Neural progenitor cell (in vitro differentiated cells): Measurements from ENCODE around the gene TOR4A. TPM values are rescaled to one million over a fixed set of nuclear protein-coding genes. Genes with fewer than 3 reads are reported as not detected.
A peak's percentile ranks its signal among the peaks of the same experiment; 100 is the strongest.

ENCODE experiments used
- DNase-seq: peaks from one replicate; pipeline ENCODE4 v3.0.0-alpha.2; 2016; ENCODE audit warnings: low spot score
- H2AFZ ChIP-seq: fragments of 200-600 bp; sonication (generic); replicated peaks from 2 replicates; pipeline ENCODE4 v1.6.1; 2016; ENCODE audit warnings: antibody characterized with exemption
- H3F3A ChIP-seq: fragments of 200-600 bp; sonication (generic); 2 replicates; pipeline ENCODE4 v1.6.1; 2016; ENCODE audit warnings: antibody characterized with exemption, low read depth
- H3K27ac ChIP-seq: fragments of 200-600 bp; sonication (generic); 2 replicates; pipeline ENCODE4 v1.5.1; 2016; ENCODE audit warnings: mild to moderate bottlenecking
- H3K27me3 ChIP-seq: fragments of 200-600 bp; sonication (generic); 2 replicates; pipeline ENCODE4 v1.6.1; 2016; ENCODE audit warnings: mild to moderate bottlenecking, moderate library complexity
- H3K36me3 ChIP-seq: fragments of 200-600 bp; sonication (generic); 2 replicates; pipeline ENCODE4 v1.5.1; 2016
- H3K4me1 ChIP-seq: fragments of 200-600 bp; sonication (generic); 2 replicates; pipeline ENCODE4 v1.6.1; 2016; ENCODE audit warnings: mixed run types
- H3K4me2 ChIP-seq: fragments of 200-600 bp; sonication (generic); 2 replicates; pipeline ENCODE4 v1.6.1; 2016
- H3K4me3 ChIP-seq: fragments of 200-600 bp; sonication (generic); 2 replicates; pipeline ENCODE4 v1.5.1; 2016
- H3K79me2 ChIP-seq: fragments of 200-600 bp; sonication (generic); 2 replicates; pipeline ENCODE4 v1.6.1; 2016; ENCODE audit warnings: low read depth
- H3K9ac ChIP-seq: fragments of 200-600 bp; sonication (generic); 2 replicates; pipeline ENCODE4 v1.6.1; 2016
- H3K9me3 ChIP-seq: fragments of 200-600 bp; sonication (generic); 2 replicates; pipeline ENCODE4 v1.5.1; 2016; ENCODE audit warnings: low read depth
- H4K20me1 ChIP-seq: fragments of 200-600 bp; sonication (generic); 2 replicates; pipeline ENCODE4 v1.6.1; 2016; ENCODE audit warnings: low read depth
- H3K27ac Mint-ChIP-seq: 3 replicates; pipeline ENCODE4 v1.8.0; 2021; ENCODE audit warnings: mixed read lengths
- H3K27me3 Mint-ChIP-seq: 2 replicates; pipeline ENCODE4 v1.8.0; 2022; ENCODE audit warnings: low read depth, mild to moderate bottlenecking, inconsistent platforms, moderate library complexity, mixed read lengths; ENCODE audit not compliant: insufficient read depth
- H3K36me3 Mint-ChIP-seq: 3 replicates; pipeline ENCODE4 v1.8.0; 2021; ENCODE audit warnings: mixed read lengths
- H3K4me1 Mint-ChIP-seq: 3 replicates; pipeline ENCODE4 v1.8.0; 2021; ENCODE audit warnings: mixed read lengths
- H3K4me3 Mint-ChIP-seq: 3 replicates; pipeline ENCODE4 v1.8.0; 2021; ENCODE audit warnings: mild to moderate bottlenecking, moderate library complexity, mixed read lengths
- H3K9me3 Mint-ChIP-seq: 3 replicates; pipeline ENCODE4 v1.8.0; 2020; ENCODE audit warnings: mixed read lengths
- EZH2 ChIP-seq: fragments of 200-600 bp; sonication (generic); IDR thresholded peaks from 2 replicates; pipeline ENCODE4 v1.6.1; 2017; ENCODE audit warnings: antibody characterized with exemption, mild to moderate bottlenecking, moderate library complexity
- EZH2phosphoT487 ChIP-seq: fragments of 200-600 bp; sonication (generic); IDR thresholded peaks from 2 replicates; pipeline ENCODE4 v1.6.1; 2017; ENCODE audit warnings: antibody characterized with exemption
- total RNA-seq: library from RNA; depleted of rRNA; stranded (reverse); fragments of >200 nt; gene quantifications from 2 replicates; pipeline ENCODE4 v1.2.3, GENCODE V29; 2015; ENCODE audit warnings: low replicate concordance
- TF ChIP-seq, protein P1 (sequence below): fragments of 200-600 bp; sonication (generic); IDR thresholded peaks from 2 replicates; pipeline ENCODE4 v1.5.1; 2017; ENCODE audit warnings: antibody characterized with exemption, mild to moderate bottlenecking

TOR4A gene
- total RNA-seq, 1 donor from 2014 or later, result 0.39 TPM

DNA sequence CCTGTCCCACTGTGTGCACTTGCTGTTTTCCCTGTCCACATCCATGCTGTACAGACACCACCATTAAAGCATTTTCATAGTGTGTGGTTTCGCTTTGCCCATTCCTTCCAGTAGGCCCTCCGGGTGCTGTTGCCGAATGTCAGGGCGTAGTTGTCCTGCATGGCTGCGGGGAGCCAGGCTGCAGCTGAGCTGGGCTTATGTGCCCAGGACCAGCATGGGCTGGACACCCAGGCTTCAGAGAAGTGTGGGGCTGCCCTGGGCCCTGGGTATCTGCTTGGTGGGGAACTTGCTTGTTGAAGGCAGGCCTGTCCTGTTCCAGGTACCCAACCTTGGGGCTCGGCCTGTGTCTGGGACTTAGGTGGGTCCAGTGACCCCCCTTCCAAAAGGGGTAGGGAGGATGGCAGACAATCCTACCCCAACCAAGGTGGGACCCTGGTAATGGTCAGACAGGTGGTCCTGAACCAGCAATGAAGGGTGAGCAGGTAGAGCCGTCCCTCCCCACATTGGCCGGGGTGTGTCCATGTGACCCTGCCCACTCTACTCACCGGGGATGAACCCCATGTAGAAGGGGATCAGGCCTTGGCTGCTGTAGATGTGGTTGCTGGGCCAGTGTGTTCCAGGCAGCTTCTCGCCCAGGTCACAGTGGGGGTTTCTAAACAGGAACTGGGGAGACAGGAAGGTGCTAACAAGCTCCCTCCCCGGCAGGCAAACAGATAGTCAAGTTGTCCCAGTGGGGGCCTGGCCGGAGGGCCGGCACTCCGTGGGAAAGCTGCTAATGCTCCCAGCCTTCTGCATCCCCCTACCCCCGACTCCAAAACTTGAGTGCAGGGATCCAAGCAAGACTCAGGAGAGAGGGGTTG is 33.7 kb upstream of the TOR4A start:
- Histone ChIP-seq H3K27me3 (no peaks in the 10 kb centered on the region), H4K20me1 (peaks cover 38% of the 10 kb centered on the region), H3K4me1 (peaks cover 7% of the 10 kb centered on the region), H3K27ac (no peak overlapping the region), H3K9ac (no peak overlapping the region), H3K4me2 (no peak overlapping the region), H3K79me2 (peaks cover 33% of the 10 kb centered on the region), H3K4me3 (no peak overlapping the region), H2AFZ (no peak overlapping the region), H3F3A (peaks cover 43% of the 10 kb centered on the region), H3K9me3 (no peaks in the 10 kb centered on the region), H3K36me3 (no peaks in the 10 kb centered on the region)
- Mint-ChIP-seq H3K27ac (no peak overlapping the region), H3K4me1 (peaks cover 42% of the 10 kb centered on the region), H3K9me3 (no peaks in the 10 kb centered on the region), H3K4me3 (peak overlapping the region; percentile 92), H3K27me3 (no peaks in the 10 kb centered on the region), H3K36me3 (peaks cover 14% of the 10 kb centered on the region)
- DNase-seq, result no peak
- TF ChIP-seq, protein P1, sequence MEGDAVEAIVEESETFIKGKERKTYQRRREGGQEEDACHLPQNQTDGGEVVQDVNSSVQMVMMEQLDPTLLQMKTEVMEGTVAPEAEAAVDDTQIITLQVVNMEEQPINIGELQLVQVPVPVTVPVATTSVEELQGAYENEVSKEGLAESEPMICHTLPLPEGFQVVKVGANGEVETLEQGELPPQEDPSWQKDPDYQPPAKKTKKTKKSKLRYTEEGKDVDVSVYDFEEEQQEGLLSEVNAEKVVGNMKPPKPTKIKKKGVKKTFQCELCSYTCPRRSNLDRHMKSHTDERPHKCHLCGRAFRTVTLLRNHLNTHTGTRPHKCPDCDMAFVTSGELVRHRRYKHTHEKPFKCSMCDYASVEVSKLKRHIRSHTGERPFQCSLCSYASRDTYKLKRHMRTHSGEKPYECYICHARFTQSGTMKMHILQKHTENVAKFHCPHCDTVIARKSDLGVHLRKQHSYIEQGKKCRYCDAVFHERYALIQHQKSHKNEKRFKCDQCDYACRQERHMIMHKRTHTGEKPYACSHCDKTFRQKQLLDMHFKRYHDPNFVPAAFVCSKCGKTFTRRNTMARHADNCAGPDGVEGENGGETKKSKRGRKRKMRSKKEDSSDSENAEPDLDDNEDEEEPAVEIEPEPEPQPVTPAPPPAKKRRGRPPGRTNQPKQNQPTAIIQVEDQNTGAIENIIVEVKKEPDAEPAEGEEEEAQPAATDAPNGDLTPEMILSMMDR, result no peak

DNA sequence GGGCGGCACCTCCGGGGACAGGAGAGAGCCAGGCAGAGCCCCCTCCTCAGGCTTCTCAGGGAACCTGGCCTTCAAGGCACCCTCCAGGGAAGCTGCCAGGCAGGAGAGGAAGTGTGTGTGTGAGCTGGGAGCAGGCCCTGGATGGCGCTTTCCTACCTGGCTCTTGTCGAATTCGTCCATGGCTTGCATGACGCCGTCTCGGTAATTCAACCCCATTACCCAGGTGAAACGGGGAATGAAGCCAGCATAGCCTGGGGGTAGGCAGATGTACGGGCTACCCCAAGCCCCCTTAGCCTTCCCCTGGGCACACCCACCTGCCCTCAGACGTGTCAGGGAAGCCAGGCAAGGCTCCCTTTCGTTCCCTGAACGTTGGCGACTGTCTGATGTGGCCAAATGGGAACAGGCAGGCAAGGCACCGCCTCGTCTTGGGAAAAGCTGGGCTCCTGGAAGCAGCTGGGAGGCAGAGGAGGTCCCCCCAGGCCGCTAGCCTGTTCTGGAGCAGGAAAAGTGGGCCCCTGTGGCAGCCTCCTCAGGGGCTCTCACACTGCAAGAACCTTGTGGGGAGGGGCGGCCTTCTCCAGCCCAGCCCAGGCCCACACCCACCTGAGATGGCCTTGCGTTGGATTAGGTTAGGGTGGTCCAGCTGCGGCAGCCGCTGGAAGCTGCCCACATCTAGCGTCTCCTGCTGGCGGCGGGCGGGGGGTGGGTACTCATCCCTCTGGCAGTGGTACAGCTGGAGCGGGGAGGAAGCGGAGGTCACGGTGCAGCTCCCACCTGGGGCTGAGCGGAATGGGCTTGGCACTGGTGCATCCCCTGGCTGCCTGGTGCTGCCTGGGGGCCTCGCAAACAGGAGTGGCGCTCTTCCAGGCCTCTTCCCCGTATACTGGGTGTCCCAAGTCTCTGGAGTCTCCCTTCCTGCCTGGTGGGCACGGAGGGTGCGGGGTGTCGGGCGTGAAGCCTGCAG is 32.8 kb upstream of the TOR4A start:
- DNase-seq, result peak; percentile 31
- H3K27ac ChIP-seq, result no peak overlapping the region
- peaks cover 41% of the 10 kb centered on the region for H3F3A ChIP-seq
- H2AFZ ChIP-seq, result no peak overlapping the region
- Mint-ChIP-seq H3K4me3 (peak overlapping the region; percentile 38), H3K36me3 (peaks cover 14% of the 10 kb centered on the region), H3K27me3 (no peaks in the 10 kb centered on the region), H3K27ac (no peak overlapping the region), H3K4me1 (peaks cover 37% of the 10 kb centered on the region), H3K9me3 (no peaks in the 10 kb centered on the region)
- no peak overlapping the region for H3K4me3 ChIP-seq
- no peak overlapping the region for H3K4me2 ChIP-seq
- TF ChIP-seq, protein P1, result peak; percentile 6
- TF ChIP-seq EZH2, result no peak
- no peaks in the 10 kb centered on the region for H3K9me3 ChIP-seq
- H3K4me1 ChIP-seq, result peaks cover 7% of the 10 kb centered on the region
- peaks cover 31% of the 10 kb centered on the region for H4K20me1 ChIP-seq
- no peak overlapping the region for H3K9ac ChIP-seq
- peaks cover 24% of the 10 kb centered on the region for H3K79me2 ChIP-seq
- H3K27me3 ChIP-seq, result no peaks in the 10 kb centered on the region
- no peaks in the 10 kb centered on the region for H3K36me3 ChIP-seq

DNA sequence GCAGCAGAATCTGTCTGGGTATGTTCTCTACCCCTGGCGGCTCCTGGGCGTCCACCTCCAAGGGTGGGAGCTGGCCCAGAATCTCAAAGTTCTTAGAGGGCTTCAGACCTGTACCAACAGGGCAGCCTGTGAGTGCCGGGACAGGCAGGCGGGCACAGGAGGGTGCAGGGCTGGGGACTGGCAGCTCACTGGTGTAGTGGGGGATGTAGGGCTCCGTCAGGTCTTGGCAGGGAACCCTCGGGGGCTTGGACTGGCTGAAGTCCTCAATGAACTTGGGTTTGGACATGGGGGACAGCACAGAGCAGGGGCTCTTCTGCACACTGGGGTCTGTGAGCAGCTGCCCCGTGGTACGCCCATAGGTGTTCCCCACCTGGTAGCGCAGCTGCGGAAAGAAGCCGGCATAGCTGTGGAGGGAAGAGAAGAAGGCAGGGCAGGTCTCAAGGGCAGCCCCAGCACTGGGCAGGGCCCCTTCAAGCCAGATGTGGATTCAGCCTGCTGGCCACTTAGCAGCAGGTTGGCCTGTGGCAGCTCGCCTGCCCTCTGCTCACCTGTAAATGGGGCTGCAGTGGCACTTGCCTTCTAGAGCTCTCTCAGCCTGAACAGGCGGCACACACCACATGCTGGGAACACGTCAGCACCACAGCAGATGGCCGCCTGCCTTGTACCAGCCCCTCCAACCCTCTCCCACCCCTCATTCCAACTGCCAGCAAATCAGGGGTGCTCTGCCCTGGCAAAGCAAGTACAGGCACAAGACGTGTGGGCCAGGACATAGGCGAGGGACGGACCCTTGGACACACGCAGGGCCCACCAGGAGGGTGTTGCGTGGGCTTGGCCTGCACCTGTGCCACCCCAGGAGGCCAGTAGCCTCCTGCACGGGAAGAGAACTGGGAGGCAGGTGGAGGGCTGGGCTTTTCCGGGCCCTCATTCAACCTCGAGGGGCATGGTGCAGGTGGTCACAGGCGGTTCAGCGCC is 31.8 kb upstream of the TOR4A start:
- H4K20me1 ChIP-seq, result peaks cover 31% of the 10 kb centered on the region
- no peak for DNase-seq

More for the DNA sequence above, 31.8 kb upstream of the TOR4A start:
- Mint-ChIP-seq H3K27ac (no peak overlapping the region), H3K4me1 (peaks cover 40% of the 10 kb centered on the region), H3K27me3 (no peaks in the 10 kb centered on the region), H3K4me3 (no peak overlapping the region), H3K9me3 (no peaks in the 10 kb centered on the region), H3K36me3 (peaks cover 14% of the 10 kb centered on the region)
- H3K9me3 ChIP-seq, result no peaks in the 10 kb centered on the region
- no peaks in the 10 kb centered on the region for H3K27me3 ChIP-seq
- H3F3A ChIP-seq, result peaks cover 33% of the 10 kb centered on the region
- H3K4me1 ChIP-seq, result peaks cover 7% of the 10 kb centered on the region
- H3K4me2 ChIP-seq, result no peak overlapping the region
- H3K9ac ChIP-seq, result no peak overlapping the region
- H3K27ac ChIP-seq, result no peak overlapping the region
- H3K4me3 ChIP-seq, result no peak overlapping the region
- H3K79me2 ChIP-seq, result peaks cover 21% of the 10 kb centered on the region
- no peaks in the 10 kb centered on the region for H3K36me3 ChIP-seq
- TF ChIP-seq EZH2phosphoT487 (no peak), EZH2 (no peak)
- TF ChIP-seq, protein P1, result no peak
- no peak overlapping the region for H2AFZ ChIP-seq
